Memory B cell (primary cell): ENCODE data around the gene SEMA4C.

Experiments
- ATAC-seq: fragments of 150-1000 bp; cut with Tn5 transposase; 2 replicates; pipeline ENCODE4 v1.10.0; 2021; ENCODE audit warnings: low read depth, mild to moderate bottlenecking, moderate library complexity
- DNase-seq, 2 donors: peaks; one replicate each; pipeline ENCODE4 v3.0.0; 2022; ENCODE audit warnings: low spot score in 2 of 2
- H3K27ac Mint-ChIP-seq: one replicate; pipeline ENCODE4 v1.8.0; 2022; ENCODE audit warnings: mild to moderate bottlenecking, moderate library complexity, mixed read lengths
- H3K27me3 Mint-ChIP-seq: one replicate; pipeline ENCODE4 v1.8.0; 2022; ENCODE audit warnings: mixed read lengths
- H3K36me3 Mint-ChIP-seq: one replicate; pipeline ENCODE4 v1.8.0; 2022; ENCODE audit warnings: mild to moderate bottlenecking, mixed read lengths
- H3K4me1 Mint-ChIP-seq: one replicate; pipeline ENCODE4 v1.8.0; 2022; ENCODE audit warnings: mixed read lengths
- H3K4me3 Mint-ChIP-seq: one replicate; pipeline ENCODE4 v1.8.0; 2022; ENCODE audit warnings: mild to moderate bottlenecking, moderate library complexity, mixed read lengths
- H3K9me3 Mint-ChIP-seq: one replicate; pipeline ENCODE4 v1.8.0; 2022; ENCODE audit warnings: mixed read lengths

SEMA4C gene

GRCh38 chr2:96828436-96828835, 41.4 kb downstream of the SEMA4C start:
- Mint-ChIP-seq H3K4me1 (peaks cover 13% of the 10 kb centered on the region), H3K27ac (no peak overlapping the region), H3K36me3 (peaks cover 25% of the 10 kb centered on the region), H3K4me3 (no peak overlapping the region), H3K9me3 (no peaks in the 10 kb centered on the region), H3K27me3 (no peaks in the 10 kb centered on the region)
- no peak for ATAC-seq
- no peak for DNase-seq

DNA sequence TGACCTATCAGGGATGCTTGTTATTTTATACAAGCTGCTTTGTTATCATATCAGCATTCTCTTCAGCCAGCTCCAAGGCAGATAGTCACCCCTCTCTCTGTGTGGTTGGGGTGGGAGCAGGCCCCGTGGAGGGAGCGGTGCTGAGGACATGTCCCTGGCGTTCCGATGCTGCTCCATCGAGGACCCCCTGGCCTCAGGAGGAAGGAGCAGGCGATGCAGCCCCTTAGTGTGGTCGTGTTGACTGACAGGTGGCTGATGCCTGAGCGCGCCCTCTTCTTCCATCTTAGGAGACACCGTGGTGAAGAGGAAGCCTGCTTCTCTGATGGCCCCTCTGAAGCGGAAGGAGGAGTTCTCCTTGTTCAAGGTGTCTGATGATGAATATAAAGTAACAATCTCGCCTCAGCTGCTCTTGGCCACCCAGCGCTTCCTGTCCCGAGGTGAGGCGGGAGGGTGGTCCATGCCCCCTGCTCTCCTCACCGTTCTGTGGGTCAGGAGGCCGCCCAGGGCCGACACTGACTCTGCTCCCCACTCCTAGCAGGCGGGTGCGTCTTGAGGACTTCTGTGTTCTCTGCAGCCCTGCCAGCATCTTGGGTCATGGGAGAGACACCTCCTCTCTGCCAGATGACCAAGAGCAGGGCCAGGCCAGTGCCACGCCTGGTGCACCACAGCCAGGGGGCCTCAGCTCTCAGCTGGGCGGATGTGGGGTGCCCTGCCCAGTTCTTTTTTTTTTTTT, 43.2 kb downstream of the SEMA4C start:
- ATAC-seq (no peak), DNase-seq (no peak)
- Mint-ChIP-seq H3K9me3 (no peaks in the 10 kb centered on the region), H3K36me3 (peaks cover 23% of the 10 kb centered on the region), H3K4me3 (no peak overlapping the region), H3K27me3 (no peaks in the 10 kb centered on the region), H3K4me1 (peaks cover 5% of the 10 kb centered on the region), H3K27ac (no peak overlapping the region)

GRCh38 chr2:96825057-96825456, 44.8 kb downstream of the SEMA4C start:
- H3K27ac Mint-ChIP-seq: no peak overlapping the region
- DNase-seq: no peak
- peaks cover 17% of the 10 kb centered on the region for H3K36me3 Mint-ChIP-seq
- no peak overlapping the region for H3K4me3 Mint-ChIP-seq
- H3K9me3 Mint-ChIP-seq: no peaks in the 10 kb centered on the region
- ATAC-seq: no peak
- no peaks in the 10 kb centered on the region for H3K27me3 Mint-ChIP-seq
- H3K4me1 Mint-ChIP-seq: peaks cover 17% of the 10 kb centered on the region

DNA sequence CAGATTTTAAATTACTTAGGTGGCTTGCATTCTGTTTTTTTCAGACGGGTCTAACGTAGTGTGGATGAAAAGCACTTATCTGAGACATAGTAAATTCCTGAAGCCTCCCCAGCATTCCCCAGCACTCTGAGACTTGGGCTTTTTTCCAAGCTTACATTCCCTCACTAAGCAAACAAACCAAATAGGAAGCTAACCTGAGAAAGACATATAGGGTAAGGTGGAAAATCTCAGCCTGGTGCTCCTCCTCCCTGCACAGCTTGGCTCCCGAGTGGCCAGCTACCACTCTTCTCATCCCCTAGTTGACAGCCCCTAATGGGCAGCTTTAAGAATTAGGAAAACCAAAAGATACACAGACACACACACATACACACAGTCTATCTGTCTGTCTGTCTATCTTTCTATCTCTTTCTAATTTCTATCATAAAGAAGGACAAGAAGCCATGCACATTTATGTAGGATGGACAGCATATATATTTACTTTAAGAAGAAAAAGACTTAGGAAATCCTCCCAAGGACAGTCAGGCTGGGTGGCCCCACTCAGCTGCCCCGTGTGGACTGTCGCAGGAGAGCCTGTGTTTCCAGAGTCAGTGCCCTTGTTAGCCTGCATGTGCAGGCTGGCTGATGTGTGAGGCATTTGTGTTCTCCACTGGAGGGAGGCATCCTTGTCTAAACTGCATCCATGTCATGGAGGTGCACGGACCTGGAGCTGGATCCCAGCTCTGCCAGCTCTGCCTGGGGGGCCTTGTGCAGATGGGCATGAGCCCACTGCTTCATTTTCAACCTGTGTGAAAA, 45.6 kb downstream of the SEMA4C start:
- Mint-ChIP-seq H3K27me3 (no peaks in the 10 kb centered on the region), H3K9me3 (no peaks in the 10 kb centered on the region), H3K27ac (no peak overlapping the region), H3K36me3 (peaks cover 17% of the 10 kb centered on the region), H3K4me3 (no peak overlapping the region), H3K4me1 (peaks cover 25% of the 10 kb centered on the region)
- DNase-seq: no peak
- no peak for ATAC-seq

DNA sequence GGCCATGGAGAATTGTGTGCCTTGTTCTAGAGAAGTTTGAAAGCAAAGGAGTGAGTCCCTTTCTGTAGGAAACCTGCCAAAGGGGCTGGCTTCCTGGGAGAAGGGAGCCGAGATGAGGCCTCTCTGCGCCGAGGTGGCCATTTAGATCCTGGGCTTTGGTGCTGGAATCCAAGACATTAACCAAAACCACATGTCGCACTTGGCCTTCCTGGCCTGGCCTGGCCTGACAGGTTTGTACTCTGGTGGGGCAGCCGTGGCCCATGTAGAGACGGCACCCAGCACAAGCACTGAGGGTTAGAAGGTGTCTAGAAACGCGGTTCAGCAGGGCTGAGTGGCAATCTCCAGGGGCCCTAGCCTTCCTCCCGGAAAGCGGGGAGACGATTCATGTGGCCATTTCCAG, 46.7 kb downstream of the SEMA4C start:
- ATAC-seq (no peak), DNase-seq (no peak)
- no peak overlapping the region for H3K4me3 Mint-ChIP-seq
- no peaks in the 10 kb centered on the region for H3K9me3 Mint-ChIP-seq
- H3K4me1 Mint-ChIP-seq: peaks cover 35% of the 10 kb centered on the region
- H3K27me3 Mint-ChIP-seq: no peaks in the 10 kb centered on the region
- H3K27ac Mint-ChIP-seq: no peak overlapping the region
- H3K36me3 Mint-ChIP-seq: peaks cover 14% of the 10 kb centered on the region

DNA sequence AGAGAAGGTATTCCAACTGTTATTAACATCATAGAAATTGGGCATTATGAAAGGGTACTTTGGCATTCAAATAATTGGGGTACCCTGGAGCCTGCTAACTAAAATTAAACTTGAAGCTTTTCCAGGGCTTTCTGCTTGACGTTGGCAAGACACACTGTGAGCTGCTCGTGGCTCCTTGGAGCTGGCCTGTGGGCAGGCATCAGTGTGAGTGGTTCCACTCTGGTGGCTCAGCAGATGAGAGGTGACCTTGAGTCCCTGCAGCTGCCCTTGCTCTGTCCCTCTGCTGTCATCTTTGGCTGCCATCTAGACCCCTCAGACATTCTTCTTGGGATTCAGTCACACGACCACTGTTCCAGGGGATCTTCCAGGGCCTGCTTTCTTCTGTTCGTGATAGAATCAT, 47.1 kb downstream of the SEMA4C start:
- H3K9me3 Mint-ChIP-seq: no peaks in the 10 kb centered on the region

DNA sequence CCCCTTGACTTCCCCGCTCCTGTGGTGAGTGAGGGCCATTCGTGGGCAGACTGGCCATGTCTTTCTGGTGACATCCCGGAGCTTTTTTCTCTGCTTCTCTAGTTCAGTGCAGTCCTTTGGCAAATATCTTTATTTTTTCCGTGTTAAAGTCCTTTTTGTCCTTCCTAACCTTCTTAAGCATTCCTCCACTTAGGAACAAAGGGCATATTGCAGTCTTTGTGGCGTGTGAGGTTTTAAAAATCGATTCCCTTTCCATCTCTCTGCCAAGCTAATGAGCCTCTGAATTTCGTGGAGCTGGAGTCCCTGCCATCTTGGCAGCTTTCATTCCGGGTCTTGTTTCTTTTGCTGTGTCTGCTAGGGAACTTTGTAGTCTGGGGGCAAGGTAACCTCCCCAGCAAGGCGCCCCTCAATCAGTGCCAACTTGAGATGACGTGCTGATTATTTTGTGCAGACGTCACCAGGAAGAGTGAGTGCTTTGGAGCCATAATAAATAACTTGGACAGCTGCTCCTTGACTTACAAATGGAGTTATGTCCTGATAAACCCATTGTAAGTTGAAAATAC, 48.7 kb downstream of the SEMA4C start:
- H3K27me3 Mint-ChIP-seq: no peaks in the 10 kb centered on the region
- DNase-seq (no peak), ATAC-seq (no peak)
- no peak overlapping the region for H3K4me3 Mint-ChIP-seq
- H3K27ac Mint-ChIP-seq: peak overlapping the region; percentile 55
- no peaks in the 10 kb centered on the region for H3K9me3 Mint-ChIP-seq
- H3K36me3 Mint-ChIP-seq: peaks cover 14% of the 10 kb centered on the region
- H3K4me1 Mint-ChIP-seq: peaks cover 41% of the 10 kb centered on the region

More for the DNA sequence above, 47.1 kb downstream of the SEMA4C start:
- ATAC-seq (no peak), DNase-seq (no peak)
- H3K36me3 Mint-ChIP-seq: peaks cover 14% of the 10 kb centered on the region
- H3K4me1 Mint-ChIP-seq: peaks cover 38% of the 10 kb centered on the region
- no peaks in the 10 kb centered on the region for H3K27me3 Mint-ChIP-seq
- H3K4me3 Mint-ChIP-seq: no peak overlapping the region
- no peak overlapping the region for H3K27ac Mint-ChIP-seq

GRCh38 chr2:96819876-96820511, 49.9 kb downstream of the SEMA4C start:
- peaks cover 45% of the 10 kb centered on the region for H3K4me1 Mint-ChIP-seq
- no peaks in the 10 kb centered on the region for H3K9me3 Mint-ChIP-seq
- no peaks in the 10 kb centered on the region for H3K27me3 Mint-ChIP-seq
- ATAC-seq (no peak), DNase-seq (no peak)
- no peak overlapping the region for H3K27ac Mint-ChIP-seq
- peak overlapping the region; percentile 18 for H3K4me3 Mint-ChIP-seq
- peaks cover 14% of the 10 kb centered on the region for H3K36me3 Mint-ChIP-seq

DNA sequence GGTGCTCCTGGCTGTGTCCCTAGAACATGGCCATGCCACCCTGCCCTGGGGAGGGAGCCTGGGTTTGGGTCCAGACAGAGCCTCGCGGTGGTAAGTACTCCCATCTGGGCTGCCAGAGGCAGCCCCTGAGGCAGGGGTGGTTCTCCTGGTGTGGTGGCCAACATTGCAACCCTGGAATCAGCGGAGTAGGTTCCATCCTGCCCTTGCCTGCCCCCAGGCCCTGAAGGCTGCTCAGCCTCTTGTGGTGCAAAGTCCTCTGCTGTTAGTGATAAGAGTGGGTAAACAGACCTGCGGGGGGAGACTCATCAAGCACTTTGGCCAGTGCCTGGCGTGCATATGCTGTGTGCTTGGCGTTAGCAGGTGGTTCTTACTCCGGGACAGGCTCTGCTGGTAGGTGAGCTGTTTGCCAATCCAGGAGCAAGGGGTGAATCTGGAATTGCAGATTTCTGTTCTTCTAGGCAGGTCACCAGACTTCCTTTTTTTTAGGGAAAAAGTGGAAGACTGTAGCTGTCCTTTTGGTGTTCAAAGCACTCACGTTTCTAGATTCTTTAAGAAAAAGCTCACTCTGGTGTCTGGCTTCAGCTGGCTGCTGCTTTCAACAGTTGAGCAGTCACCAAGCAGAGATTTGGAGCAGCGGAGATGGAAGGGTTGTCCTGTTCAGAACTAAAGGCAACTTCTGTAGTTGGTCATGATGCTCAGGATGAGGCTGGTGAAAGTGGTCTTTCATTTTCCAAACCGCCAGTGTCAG, 50.6 kb downstream of the SEMA4C start:
- peak overlapping the region; percentile 58 for H3K4me3 Mint-ChIP-seq
- H3K36me3 Mint-ChIP-seq: peaks cover 14% of the 10 kb centered on the region
- no peaks in the 10 kb centered on the region for H3K9me3 Mint-ChIP-seq
- peaks cover 46% of the 10 kb centered on the region for H3K4me1 Mint-ChIP-seq
- no peaks in the 10 kb centered on the region for H3K27me3 Mint-ChIP-seq
- ATAC-seq (no peak), DNase-seq (no peak)
- H3K27ac Mint-ChIP-seq: no peak overlapping the region

DNA sequence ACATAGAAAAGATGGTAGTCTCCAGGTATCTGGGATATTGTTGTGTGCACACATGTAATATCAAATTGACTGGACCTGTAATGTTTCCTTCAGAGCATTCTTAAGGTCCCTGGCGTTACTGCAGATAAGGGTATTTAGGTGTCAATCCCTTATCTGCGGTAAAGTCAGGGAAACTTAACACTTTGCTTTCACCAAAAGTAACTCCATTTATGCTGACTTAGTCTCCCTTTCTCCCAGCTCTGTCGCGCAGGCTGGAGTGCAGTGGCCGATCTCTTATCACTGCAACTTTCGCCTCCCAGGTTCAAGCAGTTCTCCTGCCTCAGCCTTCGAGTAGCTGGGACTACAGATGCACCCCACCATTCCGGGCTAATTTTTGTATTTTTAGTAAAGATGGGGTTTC, 52.0 kb downstream of the SEMA4C start:
- H3K27ac Mint-ChIP-seq: peak overlapping the region; percentile 21
- no peaks in the 10 kb centered on the region for H3K27me3 Mint-ChIP-seq
- H3K36me3 Mint-ChIP-seq: peaks cover 11% of the 10 kb centered on the region
- DNase-seq (no peak), ATAC-seq (no peak)
- H3K4me1 Mint-ChIP-seq: peaks cover 44% of the 10 kb centered on the region
- H3K4me3 Mint-ChIP-seq: peak overlapping the region; percentile 84
- no peaks in the 10 kb centered on the region for H3K9me3 Mint-ChIP-seq

GRCh38 chr2:96816836-96817702, 52.8 kb downstream of the SEMA4C start:
- Mint-ChIP-seq H3K9me3 (no peaks in the 10 kb centered on the region), H3K27me3 (no peaks in the 10 kb centered on the region)
- no peak for DNase-seq

DNA sequence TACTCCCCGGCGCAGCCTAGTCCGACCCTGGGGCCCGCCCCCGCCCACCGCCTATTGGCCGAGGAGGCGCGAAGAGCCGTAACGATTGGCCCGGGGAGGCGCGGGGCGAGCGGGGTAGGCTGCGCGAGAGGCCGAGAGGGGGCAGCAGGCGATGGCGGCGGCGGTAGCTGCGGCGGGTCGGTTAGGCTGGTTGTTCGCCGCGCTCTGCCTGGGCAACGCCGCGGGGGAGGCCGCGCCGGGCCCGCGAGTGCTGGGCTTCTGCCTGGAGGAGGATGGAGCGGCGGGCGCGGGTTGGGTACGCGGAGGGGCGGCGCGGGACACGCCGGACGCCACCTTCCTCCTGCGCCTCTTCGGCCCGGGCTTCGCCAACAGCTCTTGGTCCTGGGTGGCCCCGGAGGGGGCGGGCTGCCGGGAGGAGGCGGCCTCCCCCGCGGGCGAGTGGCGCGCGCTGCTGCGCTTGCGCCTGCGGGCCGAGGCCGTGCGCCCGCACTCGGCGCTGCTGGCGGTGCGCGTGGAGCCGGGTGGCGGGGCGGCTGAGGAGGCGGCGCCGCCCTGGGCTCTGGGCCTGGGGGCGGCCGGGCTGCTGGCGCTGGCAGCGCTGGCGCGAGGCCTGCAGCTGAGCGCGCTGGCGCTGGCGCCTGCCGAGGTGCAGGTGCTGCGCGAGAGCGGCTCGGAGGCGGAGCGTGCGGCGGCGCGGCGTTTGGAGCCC, 53.6 kb downstream of the SEMA4C start, which contains the start of gene CNNM3:
Gene CNNM3 (plus strand): TSS at position 142 of the 709 bp plus-strand sequence. CDS start 10 bp downstream, at position 152.
- Mint-ChIP-seq H3K4me1 (peaks cover 49% of the 10 kb centered on the region), H3K36me3 (peaks cover 13% of the 10 kb centered on the region), H3K27me3 (no peaks in the 10 kb centered on the region), H3K27ac (peak within 1 kb of the TSS; percentile 75), H3K9me3 (no peaks in the 10 kb centered on the region), H3K4me3 (peak within 1 kb of the TSS; percentile 89)
- ATAC-seq (peak; percentile 86), DNase-seq (peak; percentile 93 to 95)

More at GRCh38 chr2:96816836-96817702, 52.8 kb downstream of the SEMA4C start:
- Mint-ChIP-seq H3K36me3 (peaks cover 11% of the 10 kb centered on the region), H3K4me3 (peak overlapping the region; percentile 84), H3K27ac (no peak overlapping the region), H3K4me1 (peaks cover 49% of the 10 kb centered on the region)
- ATAC-seq: no peak
